ENCODE results near the gene ICAM2.

ICAM2 gene

DNA sequence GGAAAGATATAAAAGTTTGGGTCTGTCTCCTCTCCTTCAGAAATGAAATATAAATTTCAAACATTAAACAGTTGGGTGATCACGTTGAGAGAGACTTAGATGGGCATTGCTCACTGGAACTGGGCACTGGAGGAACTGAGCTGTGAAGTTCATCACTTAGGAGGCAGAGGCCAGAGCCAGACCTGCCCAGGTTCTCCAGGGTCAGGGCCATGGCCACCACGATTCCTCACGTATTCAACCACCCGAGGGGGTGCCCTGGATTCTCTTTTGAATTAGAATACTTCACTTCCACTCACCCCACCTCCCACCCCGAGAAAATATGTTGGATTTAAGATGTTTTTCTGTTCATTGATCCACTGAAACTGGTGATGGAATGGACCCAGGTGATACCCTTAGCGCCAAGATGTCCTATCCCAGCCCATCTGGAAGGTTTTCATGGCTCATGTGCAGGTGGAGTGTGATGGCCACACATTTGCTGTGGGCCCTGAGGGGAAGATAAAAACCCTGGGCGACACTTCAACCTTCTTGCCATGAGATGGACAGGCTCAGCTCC lies 16.1 kb downstream of the ICAM2 start:
- no peak overlapping the region for H3K14ac ChIP-seq (ENCODE audit: low read length)
- no peaks in the 10 kb centered on the region for H3K79me1 ChIP-seq (ENCODE audit: low read length)
- H3K27ac ChIP-seq (ENCODE audit: low read depth, low read length): no peak overlapping the region
- no peak overlapping the region for H4K91ac ChIP-seq (ENCODE audit: low read depth, low read length)
- H2BK5ac ChIP-seq (ENCODE audit: low read depth, low read length, poor library complexity): no peak overlapping the region
- H4K8ac ChIP-seq (ENCODE audit: low read depth, low read length): no peak overlapping the region
- no peaks in the 10 kb centered on the region for H3K4me1 ChIP-seq (ENCODE audit: control insufficient read depth in 1 of 2, insufficient read depth in 2 of 2, low read length in 2 of 2)
- no peak overlapping the region for H3K18ac ChIP-seq (ENCODE audit: low read length)
- H3K9me3 ChIP-seq (ENCODE audit: insufficient read depth, low read depth, low read length): peaks cover 6% of the 10 kb centered on the region
- no CpG with 5 or more reads among the region's 7 CpGs for WGBS (ENCODE audit: extremely low coverage, insufficient coverage, insufficient read length)
- no peak overlapping the region for H2BK120ac ChIP-seq (ENCODE audit: insufficient read depth, low read length, poor library complexity)
- H2AFZ ChIP-seq (ENCODE audit: insufficient read depth, low read length, poor library complexity): no peak overlapping the region
- H2BK12ac ChIP-seq (ENCODE audit: low read length): no peak overlapping the region
- no peak overlapping the region for H3K9ac ChIP-seq (ENCODE audit: low read length)
- H3K79me2 ChIP-seq (ENCODE audit: control insufficient read depth, insufficient read depth, low read length, poor library complexity): no peaks in the 10 kb centered on the region
- H3K4me2 ChIP-seq (ENCODE audit: low read length): no peak overlapping the region
- no peak overlapping the region for H3K4ac ChIP-seq (ENCODE audit: low read depth, low read length)
- no peak overlapping the region for H3K23ac ChIP-seq (ENCODE audit: low read length)
- H2AK5ac ChIP-seq (ENCODE audit: low read length): no peak overlapping the region
- DNase-seq: no peak
- no peak overlapping the region for H3K4me3 ChIP-seq (ENCODE audit: low read depth, low read length)
- no peaks in the 10 kb centered on the region for H3K36me3 ChIP-seq (ENCODE audit: control insufficient read depth in 1 of 2, insufficient read depth in 2 of 2, low read length in 2 of 2)
- H3K27me3 ChIP-seq (ENCODE audit: insufficient read depth, low read length): no peaks in the 10 kb centered on the region
- no peak overlapping the region for H4K12ac ChIP-seq (ENCODE audit: low read depth, low read length)

DNA sequence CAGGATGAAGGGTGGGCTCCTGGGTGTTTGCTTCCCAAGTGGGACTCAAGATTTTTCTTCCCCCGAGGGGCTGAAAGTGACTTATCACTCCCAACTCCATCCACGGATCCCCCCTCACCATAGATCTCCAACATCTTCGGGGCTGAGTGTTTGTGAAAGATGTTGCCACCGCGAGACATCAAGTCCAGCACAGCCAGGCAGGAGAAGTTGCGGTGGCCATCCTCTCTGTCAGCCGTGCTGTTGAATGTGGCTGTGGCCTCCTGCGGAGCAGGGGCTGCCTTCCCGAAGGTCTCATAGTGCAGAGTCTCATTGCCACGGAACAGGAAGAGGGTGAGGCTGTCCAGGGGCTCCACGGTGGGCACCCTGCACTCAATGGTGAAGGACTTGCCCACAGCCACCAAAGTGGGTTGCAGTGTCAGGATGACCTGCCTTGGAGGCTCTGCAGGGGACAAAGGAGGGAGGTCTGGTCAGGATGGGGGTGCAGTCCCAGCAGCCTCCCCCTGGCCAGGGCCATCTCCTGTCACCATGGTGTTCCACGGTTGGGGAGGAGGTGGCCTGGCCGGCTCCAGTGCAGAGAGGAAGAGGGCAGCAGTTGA lies 16.8 kb downstream of the ICAM2 start:
- Histone ChIP-seq H4K91ac (ENCODE audit: low read depth, low read length) (no peak overlapping the region), H3K9me3 (ENCODE audit: insufficient read depth, low read depth, low read length) (peaks cover 6% of the 10 kb centered on the region), H3K9ac (ENCODE audit: low read length) (no peak overlapping the region), H4K12ac (ENCODE audit: low read depth, low read length) (no peak overlapping the region), H3K79me1 (ENCODE audit: low read length) (no peaks in the 10 kb centered on the region), H2AFZ (ENCODE audit: insufficient read depth, low read length, poor library complexity) (no peak overlapping the region), H3K27me3 (ENCODE audit: insufficient read depth, low read length) (no peaks in the 10 kb centered on the region), H3K4me2 (ENCODE audit: low read length) (no peak overlapping the region), H2BK12ac (ENCODE audit: low read length) (no peak overlapping the region), H3K18ac (ENCODE audit: low read length) (no peak overlapping the region), H4K8ac (ENCODE audit: low read depth, low read length) (no peak overlapping the region), H3K36me3 (ENCODE audit: control insufficient read depth in 1 of 2, insufficient read depth in 2 of 2, low read length in 2 of 2) (no peaks in the 10 kb centered on the region), H3K27ac (ENCODE audit: low read depth, low read length) (no peak overlapping the region), H3K79me2 (ENCODE audit: control insufficient read depth, insufficient read depth, low read length, poor library complexity) (no peaks in the 10 kb centered on the region), H2BK5ac (ENCODE audit: low read depth, low read length, poor library complexity) (no peak overlapping the region), H3K4me1 (ENCODE audit: control insufficient read depth in 1 of 2, insufficient read depth in 2 of 2, low read length in 2 of 2) (peaks cover 0 to 3% of the 10 kb centered on the region in 2 experiments), H3K4me3 (ENCODE audit: low read depth, low read length) (no peak overlapping the region), H2AK5ac (ENCODE audit: low read length) (no peak overlapping the region), H3K23ac (ENCODE audit: low read length) (no peak overlapping the region), H2BK120ac (ENCODE audit: insufficient read depth, low read length, poor library complexity) (no peak overlapping the region), H3K14ac (ENCODE audit: low read length) (no peak overlapping the region), H3K4ac (ENCODE audit: low read depth, low read length) (no peak overlapping the region)
- DNase-seq: no peak
- WGBS (ENCODE audit: extremely low coverage, insufficient coverage, insufficient read length): no CpG with 5 or more reads among the region's 13 CpGs

DNA sequence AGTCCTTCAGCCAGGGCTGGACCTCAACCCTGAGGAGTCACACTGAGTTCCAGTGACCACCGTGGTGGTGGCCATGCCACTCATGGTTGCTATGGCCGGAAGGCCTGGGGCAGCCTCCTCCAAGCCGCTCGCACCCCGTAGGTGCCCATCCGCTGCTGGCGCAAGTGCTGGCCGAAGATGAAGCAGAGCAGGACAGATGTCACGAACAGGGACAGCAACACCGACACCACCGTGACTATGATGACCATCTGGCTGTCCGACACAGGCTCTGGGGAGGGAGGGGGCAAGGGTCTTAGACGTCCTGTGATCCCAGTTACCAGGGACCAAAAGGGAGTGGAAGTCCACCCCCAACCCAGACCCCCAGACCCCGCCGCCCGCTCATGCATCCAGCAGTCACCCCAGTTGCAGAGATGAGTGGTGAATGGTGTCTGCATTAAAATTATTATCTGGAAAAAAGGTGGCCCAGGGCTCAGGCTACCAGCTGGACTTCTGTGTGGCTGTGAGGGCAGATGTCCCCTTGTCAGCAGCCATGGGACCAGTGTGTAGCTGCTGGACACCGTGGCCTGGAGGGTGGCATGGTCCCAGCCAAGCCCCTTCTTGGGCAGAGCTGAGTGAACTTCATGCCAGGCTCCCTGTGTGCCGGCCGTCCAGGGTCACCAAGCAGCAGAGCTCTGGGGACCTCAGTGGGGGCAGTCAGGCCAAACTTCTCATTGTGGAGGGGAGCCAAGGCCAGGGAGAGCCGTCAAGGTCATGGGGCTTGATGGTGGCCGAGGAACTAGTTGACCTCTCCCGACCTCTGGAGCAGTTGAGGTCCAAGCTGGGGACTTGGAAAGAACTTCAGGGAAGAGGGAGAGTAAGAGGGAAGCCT lies 17.5 kb downstream of the ICAM2 start:
- WGBS (ENCODE audit: extremely low coverage, insufficient coverage, insufficient read length): no CpG with 5 or more reads among the region's 22 CpGs
- no peak overlapping the region for H2BK12ac ChIP-seq (ENCODE audit: low read length)
- H2BK120ac ChIP-seq (ENCODE audit: insufficient read depth, low read length, poor library complexity): no peak overlapping the region
- no peak overlapping the region for H3K4me2 ChIP-seq (ENCODE audit: low read length)
- no peak overlapping the region for H2AK5ac ChIP-seq (ENCODE audit: low read length)
- no peak overlapping the region for H3K18ac ChIP-seq (ENCODE audit: low read length)
- H2AFZ ChIP-seq (ENCODE audit: insufficient read depth, low read length, poor library complexity): no peak overlapping the region
- no peak overlapping the region for H4K12ac ChIP-seq (ENCODE audit: low read depth, low read length)
- H3K4me3 ChIP-seq (ENCODE audit: low read depth, low read length): no peak overlapping the region
- H3K9ac ChIP-seq (ENCODE audit: low read length): no peak overlapping the region
- no peaks in the 10 kb centered on the region for H3K79me2 ChIP-seq (ENCODE audit: control insufficient read depth, insufficient read depth, low read length, poor library complexity)
- H4K8ac ChIP-seq (ENCODE audit: low read depth, low read length): no peak overlapping the region
- no peak overlapping the region for H3K14ac ChIP-seq (ENCODE audit: low read length)
- H3K4me1 ChIP-seq (ENCODE audit: control insufficient read depth in 1 of 2, insufficient read depth in 2 of 2, low read length in 2 of 2): peaks cover 2 to 5% of the 10 kb centered on the region in 2 experiments
- H3K27ac ChIP-seq (ENCODE audit: low read depth, low read length): no peak overlapping the region
- no peak overlapping the region for H2BK5ac ChIP-seq (ENCODE audit: low read depth, low read length, poor library complexity)
- H3K9me3 ChIP-seq (ENCODE audit: insufficient read depth, low read depth, low read length): peaks cover 6% of the 10 kb centered on the region
- H3K36me3 ChIP-seq (ENCODE audit: control insufficient read depth in 1 of 2, insufficient read depth in 2 of 2, low read length in 2 of 2): no peaks in the 10 kb centered on the region
- H3K79me1 ChIP-seq (ENCODE audit: low read length): peaks cover 2% of the 10 kb centered on the region
- H3K23ac ChIP-seq (ENCODE audit: low read length): no peak overlapping the region
- H3K27me3 ChIP-seq (ENCODE audit: insufficient read depth, low read length): no peaks in the 10 kb centered on the region
- no peak overlapping the region for H3K4ac ChIP-seq (ENCODE audit: low read depth, low read length)
- no peak for DNase-seq
- no peak overlapping the region for H4K91ac ChIP-seq (ENCODE audit: low read depth, low read length)

- Histone ChIP-seq H2BK12ac (ENCODE audit: low read length) (no peak overlapping the region), H4K12ac (ENCODE audit: low read depth, low read length) (no peak overlapping the region), H3K14ac (ENCODE audit: low read length) (no peak overlapping the region), H4K91ac (ENCODE audit: low read depth, low read length) (no peak overlapping the region), H3K27ac (ENCODE audit: low read depth, low read length) (no peak overlapping the region), H3K9me3 (ENCODE audit: insufficient read depth, low read depth, low read length) (peaks cover 6% of the 10 kb centered on the region), H3K79me2 (ENCODE audit: control insufficient read depth, insufficient read depth, low read length, poor library complexity) (no peaks in the 10 kb centered on the region), H3K4me1 (ENCODE audit: control insufficient read depth in 1 of 2, insufficient read depth in 2 of 2, low read length in 2 of 2) (peaks cover 8 to 12% of the 10 kb centered on the region in 2 experiments), H2AK5ac (ENCODE audit: low read length) (no peak overlapping the region), H3K36me3 (ENCODE audit: control insufficient read depth in 1 of 2, insufficient read depth in 2 of 2, low read length in 2 of 2) (no peaks in the 10 kb centered on the region), H3K4ac (ENCODE audit: low read depth, low read length) (no peak overlapping the region), H3K79me1 (ENCODE audit: low read length) (peaks cover 2% of the 10 kb centered on the region), H2BK5ac (ENCODE audit: low read depth, low read length, poor library complexity) (no peak overlapping the region), H3K4me3 (ENCODE audit: low read depth, low read length) (no peak overlapping the region), H3K23ac (ENCODE audit: low read length) (no peak overlapping the region), H3K27me3 (ENCODE audit: insufficient read depth, low read length) (no peaks in the 10 kb centered on the region), H3K9ac (ENCODE audit: low read length) (no peak overlapping the region), H3K18ac (ENCODE audit: low read length) (no peak overlapping the region), H2BK120ac (ENCODE audit: insufficient read depth, low read length, poor library complexity) (no peak overlapping the region), H3K4me2 (ENCODE audit: low read length) (no peak overlapping the region), H4K8ac (ENCODE audit: low read depth, low read length) (no peak overlapping the region), H2AFZ (ENCODE audit: insufficient read depth, low read length, poor library complexity) (no peak overlapping the region)
- WGBS (ENCODE audit: extremely low coverage, insufficient coverage, insufficient read length): no CpG with 5 or more reads among the region's 14 CpGs
- no peak for DNase-seq
Observed at GRCh38 chr17:64001763-64002529, 18.5 kb downstream of the ICAM2 start.

All from trophoblast cell (in vitro differentiated cells and primary cell).